Hematopoietic multipotent progenitor cell (in vitro differentiated cells): Measurements from ENCODE around the gene CFTR. TPM values are rescaled to one million over a fixed set of nuclear protein-coding genes. Genes with fewer than 3 reads are reported as not detected.
"Not testable (repeated sequence)": the region's sequence is repeated elsewhere in the genome, so short reads cannot be mapped to it uniquely, and the experiment has no call there.

Experiments used
- DNase-seq, 3 donors: peaks; one replicate each; pipeline ENCODE4 v3.0.0-alpha.2; 2011 to 2015; ENCODE audit warnings: low read depth in 2 of 3, low spot score in 2 of 3
- total RNA-seq: library from RNA; depleted of rRNA; stranded (reverse); fragments of >200 nt; gene quantifications from one replicate; pipeline ENCODE4 v1.2.3, GENCODE V29; 2012

Gene CFTR
- total RNA-seq, 1 donor, result not detected

GRCh38 chr7:117493460-117493859 lies 13.6 kb downstream of the CFTR start:
- DNase-seq, result peak in 1 of 3 donors; percentile 8

GRCh38 chr7:117495308-117495707 lies 15.5 kb downstream of the CFTR start:
- DNase-seq, result no peak

- no peak for DNase-seq
Measured at GRCh38 chr7:117502331-117502730, 22.5 kb downstream of the CFTR start.

- no peak for DNase-seq
Measured at GRCh38 chr7:117505238-117505637, 25.4 kb downstream of the CFTR start.

- DNase-seq, result no peak
Measured at GRCh38 chr7:117508676-117509075, 28.9 kb downstream of the CFTR start.

GRCh38 chr7:117517194-117517593 lies 37.4 kb downstream of the CFTR start:
- DNase-seq, result not testable (repeated sequence)

GRCh38 chr7:117530390-117530789 lies 50.6 kb downstream of the CFTR start:
- DNase-seq, result no peak

- DNase-seq, result no peak
Measured at GRCh38 chr7:117531595-117532244, 51.9 kb downstream of the CFTR start.

GRCh38 chr7:117538053-117538452 lies 58.2 kb downstream of the CFTR start:
- no peak for DNase-seq

GRCh38 chr7:117544061-117544460 lies 64.2 kb downstream of the CFTR start:
- DNase-seq, result no peak

- no peak for DNase-seq
Measured at GRCh38 chr7:117548035-117548434, 68.2 kb downstream of the CFTR start.

GRCh38 chr7:117550625-117551024 lies 70.8 kb downstream of the CFTR start:
- no peak for DNase-seq

GRCh38 chr7:117552660-117553059 lies 72.8 kb downstream of the CFTR start:
- DNase-seq, result no peak

GRCh38 chr7:117555260-117555659 lies 75.4 kb downstream of the CFTR start:
- DNase-seq, result no peak

- no peak for DNase-seq
Measured at GRCh38 chr7:117559391-117559790, 79.6 kb downstream of the CFTR start.

- DNase-seq, result no peak
Measured at GRCh38 chr7:117560030-117560429, 80.2 kb downstream of the CFTR start.

GRCh38 chr7:117562759-117563158 lies 82.9 kb downstream of the CFTR start:
- no peak for DNase-seq

- DNase-seq, result no peak
Measured at GRCh38 chr7:117564080-117564479, 84.3 kb downstream of the CFTR start.

GRCh38 chr7:117564627-117565026 lies 84.8 kb downstream of the CFTR start:
- no peak for DNase-seq

GRCh38 chr7:117565226-117565625 lies 85.4 kb downstream of the CFTR start:
- no peak for DNase-seq

- DNase-seq, result no peak
Measured at GRCh38 chr7:117567781-117568180, 88.0 kb downstream of the CFTR start.

- no peak for DNase-seq
Measured at GRCh38 chr7:117572856-117573620, 93.2 kb downstream of the CFTR start.
